Measurements from ENCODE around the gene CCDC149.

The CCDC149 gene

DNA sequence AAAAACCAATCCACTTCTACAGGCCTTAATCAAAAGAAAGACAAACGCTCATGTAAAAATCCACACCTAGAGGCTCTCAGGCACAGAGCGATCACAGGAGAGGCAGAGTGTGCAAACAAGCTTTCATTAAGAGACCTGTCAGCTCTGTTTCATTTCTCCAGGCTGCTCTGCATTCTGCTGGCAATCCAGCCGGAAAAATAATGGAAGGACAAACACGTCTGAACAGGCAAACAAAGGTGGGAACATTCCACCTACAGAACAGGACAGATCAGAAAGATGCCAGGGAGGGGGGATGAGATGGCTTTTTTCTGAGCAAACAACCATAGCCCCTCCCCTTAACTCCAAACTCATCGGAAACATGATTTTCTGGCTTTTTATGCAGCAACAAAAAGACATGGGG, 107.8 kb downstream of the CCDC149 start:
- DNase-seq (ENCODE audit: low read depth, low spot score) = no peak

DNA sequence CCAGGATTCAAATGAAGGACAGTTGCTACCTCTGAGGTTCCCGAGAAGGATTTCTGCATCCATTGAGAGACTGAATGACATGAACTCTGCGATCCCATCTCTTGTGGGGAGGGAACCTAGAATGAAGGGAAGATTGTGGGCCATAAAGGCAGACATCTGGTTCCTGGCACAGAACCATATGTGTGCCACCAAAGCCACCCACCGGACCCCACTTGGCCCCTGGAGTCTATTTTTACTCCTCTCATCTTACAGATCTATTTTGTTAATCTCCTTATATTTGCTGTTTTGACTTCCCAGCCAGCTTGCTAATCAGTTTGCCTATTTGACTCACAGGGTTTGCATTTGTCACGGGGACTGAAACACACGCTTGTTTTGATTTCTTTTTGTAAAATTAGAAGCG, 110.2 kb downstream of the CCDC149 start:
- no peak for DNase-seq (ENCODE audit: low read depth, low spot score)

DNA sequence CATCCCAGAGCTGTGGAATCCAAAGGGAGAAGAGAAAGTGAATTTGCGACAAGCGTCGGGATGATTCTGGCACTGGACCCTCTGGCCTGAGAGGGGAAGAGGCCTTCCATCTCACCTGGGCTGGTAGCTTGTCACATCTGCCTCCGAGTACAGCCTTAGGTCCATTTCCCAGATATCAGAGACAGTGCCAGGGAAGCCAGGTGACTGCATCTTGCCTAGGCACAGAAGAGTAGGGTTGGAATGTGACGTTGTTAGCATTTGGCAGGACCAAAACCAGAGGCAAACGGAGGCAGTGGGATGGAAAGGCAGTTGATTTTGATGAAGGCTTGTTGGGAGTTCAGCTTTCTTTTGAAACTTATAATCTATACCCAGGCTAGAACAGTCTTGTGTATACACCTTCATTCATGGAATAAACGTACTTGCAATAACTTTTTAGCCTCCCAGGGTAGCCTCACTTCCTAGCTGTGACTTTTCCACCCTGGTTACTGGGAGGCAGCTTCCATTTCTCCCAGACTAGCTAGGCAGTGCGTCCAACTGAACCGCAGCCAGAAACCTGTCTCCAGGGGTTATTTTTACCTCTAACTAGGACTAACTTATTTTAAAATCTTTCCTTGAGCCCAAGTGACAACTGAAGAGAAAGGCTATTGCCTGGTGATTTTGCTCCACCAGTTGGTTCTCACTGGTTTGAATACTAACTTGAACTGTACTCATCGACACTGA, 111.5 kb downstream of the CCDC149 start:
- no peak for DNase-seq (ENCODE audit: low read depth, low spot score)

GRCh38 chr4:24800325-24800895, 112.4 kb downstream of the CCDC149 start:
- no peak for DNase-seq (ENCODE audit: low read depth, low spot score)

GRCh38 chr4:24799544-24800324, 113.1 kb downstream of the CCDC149 start:
- DNase-seq (ENCODE audit: low read depth, low spot score) = peak; percentile 23

- no peak for DNase-seq (ENCODE audit: low read depth, low spot score)
Observed at GRCh38 chr4:24799196-24799543, 113.7 kb downstream of the CCDC149 start.

- no peak for DNase-seq (ENCODE audit: low read depth, low spot score)
Observed at GRCh38 chr4:24798036-24798610, 114.7 kb downstream of the CCDC149 start.

GRCh38 chr4:24796620-24797019, 116.2 kb downstream of the CCDC149 start:
- no peak for DNase-seq (ENCODE audit: low read depth, low spot score)

- no peak for DNase-seq (ENCODE audit: low read depth, low spot score)
Observed at GRCh38 chr4:24795666-24796381, 117.0 kb downstream of the CCDC149 start.

GRCh38 chr4:24794916-24795665, 117.8 kb downstream of the CCDC149 start, which contains the start of gene SOD3:
SOD3 (plus strand) TSS chr4:24795573; CDS start chr4:24799522, 3,949 bp downstream.
- peak; percentile 91 for DNase-seq (ENCODE audit: low read depth, low spot score)

GRCh38 chr4:24794480-24794879, 118.4 kb downstream of the CCDC149 start:
- peak; percentile 23 for DNase-seq (ENCODE audit: low read depth, low spot score)

- no peak for DNase-seq (ENCODE audit: low read depth, low spot score)
Observed at GRCh38 chr4:24794051-24794450, 118.8 kb downstream of the CCDC149 start.

DNA sequence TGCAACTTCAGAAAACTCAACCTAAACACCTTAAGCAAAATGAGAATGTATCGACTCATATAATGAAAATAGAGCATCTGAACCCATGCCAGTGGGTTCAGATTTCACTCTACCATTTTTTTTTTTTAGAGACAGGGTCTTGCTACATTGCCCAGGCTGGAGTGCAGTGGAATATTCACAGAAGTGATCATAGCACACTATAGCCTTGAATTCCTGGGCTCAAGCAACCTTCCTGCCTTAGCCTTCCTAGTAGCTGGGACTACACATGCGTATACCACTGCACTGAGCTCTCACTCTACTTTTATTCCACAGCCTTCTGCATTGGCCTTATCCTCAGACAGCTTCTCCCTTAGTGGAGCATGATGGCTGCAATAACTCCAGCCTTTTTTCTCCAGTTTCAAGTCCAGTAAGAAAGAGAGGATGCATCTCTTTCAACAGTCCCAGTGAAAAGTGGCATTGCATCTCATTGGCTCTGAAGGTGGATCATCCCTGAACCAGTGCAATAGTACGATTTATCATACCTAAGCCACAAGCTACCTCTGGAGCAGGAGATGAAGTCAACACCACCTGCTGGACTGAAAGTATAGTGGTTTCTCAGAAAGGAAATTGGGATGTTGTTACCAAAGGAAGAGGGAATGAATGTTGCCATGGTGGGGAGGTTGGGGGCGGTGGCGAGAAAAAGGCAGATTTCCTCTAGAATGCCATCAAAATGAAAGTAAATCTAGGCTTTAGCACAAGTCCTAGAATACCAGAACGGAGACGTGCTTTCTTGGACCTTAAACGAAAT, 119.4 kb downstream of the CCDC149 start:
- DNase-seq (ENCODE audit: low read depth, low spot score) = peak; percentile 28

GRCh38 chr4:24792552-24792951, 120.3 kb downstream of the CCDC149 start:
- no peak for DNase-seq (ENCODE audit: low read depth, low spot score)

DNA sequence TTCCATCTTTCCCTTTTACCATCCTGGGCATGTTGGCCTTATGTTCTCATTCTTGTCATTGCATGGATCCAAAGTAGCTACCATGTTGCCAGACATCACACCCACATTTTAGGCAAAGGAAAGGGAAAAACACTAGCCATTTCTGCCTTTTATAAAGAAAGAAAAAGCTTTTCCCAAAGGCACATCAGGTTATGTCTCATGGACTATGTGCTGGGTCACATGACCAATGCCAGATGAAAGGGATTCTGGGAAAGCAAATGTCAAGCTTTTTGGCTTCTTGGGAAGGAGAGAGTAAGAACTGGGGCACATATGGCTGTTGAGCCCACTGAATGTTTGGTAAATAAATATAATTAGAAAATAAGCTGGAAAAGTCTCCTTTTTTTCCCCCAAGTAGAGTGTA, 121.8 kb downstream of the CCDC149 start:
- DNase-seq (ENCODE audit: low read depth, low spot score) = no peak

- DNase-seq (ENCODE audit: low read depth, low spot score) = no peak
Observed at GRCh38 chr4:24783506-24783905, 129.3 kb downstream of the CCDC149 start.

GRCh38 chr4:24781999-24782745, 130.7 kb downstream of the CCDC149 start:
- DNase-seq (ENCODE audit: low read depth, low spot score) = no peak

DNA sequence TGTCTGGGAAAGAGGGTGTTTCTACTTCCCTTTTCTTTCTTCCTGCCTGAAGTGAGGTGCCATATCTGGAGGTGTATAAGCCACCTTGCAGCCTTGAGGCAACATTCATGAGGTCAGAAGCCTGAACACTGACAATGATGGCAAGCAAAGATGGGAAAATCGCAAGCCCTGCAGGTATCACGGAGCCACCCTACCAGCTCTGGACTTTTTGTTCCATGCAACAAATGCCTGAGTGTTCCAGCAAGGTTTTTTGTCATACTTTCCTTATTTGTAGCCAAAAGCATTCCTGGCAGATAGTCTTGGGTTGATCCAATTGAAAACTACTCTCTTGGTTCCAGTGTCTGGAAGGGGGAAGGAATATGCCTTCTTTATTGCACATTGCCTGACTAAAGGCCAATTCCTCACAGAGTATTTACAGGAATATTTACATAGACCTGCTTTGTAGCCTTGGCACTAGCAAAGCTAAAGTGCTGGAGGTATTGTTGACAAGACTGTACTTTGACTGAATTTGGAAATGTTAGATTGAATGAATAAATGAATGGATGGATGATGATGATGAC, 131.8 kb downstream of the CCDC149 start:
- no peak for DNase-seq (ENCODE audit: low read depth, low spot score)

Data from ELF-1 (cell line).